ENCODE measurements around the gene CPLX4.

The CPLX4 gene

GRCh38 chr18:59308248-59308937, 10.1 kb downstream of the CPLX4 start:
- TF ChIP-seq, protein P1, sequence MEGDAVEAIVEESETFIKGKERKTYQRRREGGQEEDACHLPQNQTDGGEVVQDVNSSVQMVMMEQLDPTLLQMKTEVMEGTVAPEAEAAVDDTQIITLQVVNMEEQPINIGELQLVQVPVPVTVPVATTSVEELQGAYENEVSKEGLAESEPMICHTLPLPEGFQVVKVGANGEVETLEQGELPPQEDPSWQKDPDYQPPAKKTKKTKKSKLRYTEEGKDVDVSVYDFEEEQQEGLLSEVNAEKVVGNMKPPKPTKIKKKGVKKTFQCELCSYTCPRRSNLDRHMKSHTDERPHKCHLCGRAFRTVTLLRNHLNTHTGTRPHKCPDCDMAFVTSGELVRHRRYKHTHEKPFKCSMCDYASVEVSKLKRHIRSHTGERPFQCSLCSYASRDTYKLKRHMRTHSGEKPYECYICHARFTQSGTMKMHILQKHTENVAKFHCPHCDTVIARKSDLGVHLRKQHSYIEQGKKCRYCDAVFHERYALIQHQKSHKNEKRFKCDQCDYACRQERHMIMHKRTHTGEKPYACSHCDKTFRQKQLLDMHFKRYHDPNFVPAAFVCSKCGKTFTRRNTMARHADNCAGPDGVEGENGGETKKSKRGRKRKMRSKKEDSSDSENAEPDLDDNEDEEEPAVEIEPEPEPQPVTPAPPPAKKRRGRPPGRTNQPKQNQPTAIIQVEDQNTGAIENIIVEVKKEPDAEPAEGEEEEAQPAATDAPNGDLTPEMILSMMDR (IDR thresholded peaks at IDR 0.05) = peak; percentile 96

DNA sequence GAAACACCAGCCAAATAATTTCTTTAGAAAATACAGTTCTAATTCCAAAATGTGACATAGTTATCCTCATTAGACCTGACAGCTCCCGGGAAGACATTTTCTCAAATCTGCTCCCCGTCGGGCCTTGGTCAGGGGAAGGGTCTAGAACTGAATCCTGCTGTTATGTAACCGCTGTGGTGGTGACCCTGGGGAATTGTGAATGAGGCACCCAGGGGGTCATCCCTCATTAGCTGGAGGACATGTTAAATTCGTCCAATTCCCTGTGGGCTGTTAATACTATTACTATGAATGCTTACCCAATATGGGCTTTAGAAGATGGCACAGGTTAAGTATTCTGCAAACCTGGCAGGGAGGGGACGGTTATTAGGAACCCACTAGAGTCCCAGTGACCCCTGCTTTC, 11.8 kb downstream of the CPLX4 start:
- TF ChIP-seq, protein P1 (IDR thresholded peaks at IDR 0.05) = no peak

GRCh38 chr18:59305295-59305694, 13.2 kb downstream of the CPLX4 start:
- TF ChIP-seq, protein P1 (IDR thresholded peaks at IDR 0.05) = no peak

DNA sequence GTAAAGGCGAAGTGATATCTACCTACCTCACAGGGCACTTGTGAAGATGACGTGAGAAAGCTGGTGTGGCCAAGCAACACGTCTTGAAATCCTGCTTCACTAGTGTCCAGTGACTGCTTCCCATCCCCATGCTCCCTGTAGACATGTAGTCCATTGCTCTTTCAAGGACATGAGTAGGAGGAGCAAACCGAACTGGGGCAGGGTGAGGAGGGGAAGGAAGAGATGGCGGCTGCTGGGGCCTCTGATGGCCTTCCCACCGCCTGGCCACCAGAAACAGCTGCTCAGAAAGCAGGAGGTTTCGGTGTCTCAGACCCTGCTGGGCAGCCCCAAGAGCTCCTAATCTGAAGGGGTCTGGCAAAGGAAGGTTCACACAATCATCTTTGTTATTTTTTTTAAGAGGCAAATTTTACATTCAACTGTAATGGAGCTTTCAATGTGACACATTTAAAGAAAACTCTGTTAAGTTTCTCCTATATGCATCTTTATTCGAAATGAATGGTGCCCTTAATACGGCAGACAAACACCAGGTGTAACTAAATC, 14.7 kb downstream of the CPLX4 start:
- TF ChIP-seq, protein P1 (IDR thresholded peaks at IDR 0.05) = no peak

DNA sequence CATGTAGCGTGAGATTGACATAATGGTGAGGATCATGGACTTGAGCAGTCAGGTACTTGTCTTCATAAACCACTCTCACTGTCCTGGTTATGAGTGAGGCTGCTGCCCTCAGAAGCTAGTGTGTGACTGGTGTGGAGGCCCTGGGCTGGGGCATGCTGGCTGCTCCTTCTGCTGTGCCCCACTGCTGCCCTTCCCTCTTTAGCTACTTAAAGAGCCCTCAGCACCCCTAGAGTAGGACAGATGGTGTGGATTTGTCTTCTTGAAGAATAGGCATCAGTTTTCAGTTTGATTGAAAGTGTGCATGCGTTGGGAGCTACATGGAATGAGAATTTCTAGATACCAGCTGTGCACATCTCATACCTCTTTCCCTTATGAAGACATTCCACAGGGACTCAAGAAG, 15.4 kb downstream of the CPLX4 start:
- TF ChIP-seq, protein P1 (IDR thresholded peaks at IDR 0.05) = no peak

DNA sequence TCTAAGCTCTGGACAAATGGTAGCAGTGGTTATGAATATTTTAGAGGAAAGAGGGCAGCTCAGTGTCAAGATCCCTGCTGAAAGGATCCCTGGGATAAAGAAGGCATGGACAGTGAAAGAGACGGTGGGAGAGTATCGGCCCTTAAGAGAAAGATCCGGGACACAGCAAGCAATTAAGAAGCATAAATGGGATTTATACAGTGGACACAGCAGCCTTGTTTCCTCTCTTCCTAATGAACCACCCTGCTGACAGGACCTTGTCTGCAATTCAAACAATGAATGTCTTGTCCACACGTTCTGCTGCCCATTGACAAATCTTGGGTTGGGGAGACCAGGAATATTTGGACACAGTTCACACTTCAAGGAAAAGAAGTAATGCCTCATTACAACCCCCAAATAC, 16.5 kb downstream of the CPLX4 start:
- TF ChIP-seq, protein P1 (IDR thresholded peaks at IDR 0.05) = no peak

DNA sequence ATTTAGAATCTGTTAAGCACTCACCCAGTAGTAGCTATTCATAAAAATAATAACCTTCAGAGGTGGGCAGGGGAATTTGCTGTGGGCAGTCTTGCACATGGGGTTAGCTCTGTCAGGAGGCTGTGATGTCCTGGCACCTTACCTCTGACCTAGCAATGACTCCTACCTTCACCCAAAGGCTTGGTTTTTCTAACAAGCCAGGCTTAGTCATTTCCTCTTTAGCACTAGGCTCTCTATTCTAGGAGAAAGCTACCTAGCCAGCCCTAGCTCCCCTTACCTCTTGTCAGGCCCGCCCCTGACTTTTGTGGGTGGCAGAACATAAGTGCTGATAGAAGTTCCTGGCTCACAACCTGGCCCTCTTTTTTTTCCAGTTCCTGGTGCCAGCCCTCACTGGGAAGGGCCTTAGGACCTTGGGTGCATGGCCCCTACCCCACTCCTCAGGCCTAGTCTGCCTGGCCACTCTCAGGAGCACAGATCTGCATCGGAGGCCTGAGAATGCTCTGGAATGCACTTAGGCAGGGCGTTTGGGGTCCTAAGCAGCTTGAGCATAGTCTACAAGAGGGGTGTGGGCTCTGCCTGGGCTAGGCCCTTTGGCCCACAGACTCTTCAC, 17.7 kb downstream of the CPLX4 start:
- TF ChIP-seq, protein P1 (IDR thresholded peaks at IDR 0.05) = no peak

Measured in LNCAP (cell line).